ENCODE results near the gene PFKFB4. TPM values are rescaled to one million over a fixed set of nuclear protein-coding genes. Genes with fewer than 3 reads are reported as not detected.

PFKFB4 gene
- total RNA-seq, 2 donors from 2014 or later: 0.59 to 1.2 TPM

DNA sequence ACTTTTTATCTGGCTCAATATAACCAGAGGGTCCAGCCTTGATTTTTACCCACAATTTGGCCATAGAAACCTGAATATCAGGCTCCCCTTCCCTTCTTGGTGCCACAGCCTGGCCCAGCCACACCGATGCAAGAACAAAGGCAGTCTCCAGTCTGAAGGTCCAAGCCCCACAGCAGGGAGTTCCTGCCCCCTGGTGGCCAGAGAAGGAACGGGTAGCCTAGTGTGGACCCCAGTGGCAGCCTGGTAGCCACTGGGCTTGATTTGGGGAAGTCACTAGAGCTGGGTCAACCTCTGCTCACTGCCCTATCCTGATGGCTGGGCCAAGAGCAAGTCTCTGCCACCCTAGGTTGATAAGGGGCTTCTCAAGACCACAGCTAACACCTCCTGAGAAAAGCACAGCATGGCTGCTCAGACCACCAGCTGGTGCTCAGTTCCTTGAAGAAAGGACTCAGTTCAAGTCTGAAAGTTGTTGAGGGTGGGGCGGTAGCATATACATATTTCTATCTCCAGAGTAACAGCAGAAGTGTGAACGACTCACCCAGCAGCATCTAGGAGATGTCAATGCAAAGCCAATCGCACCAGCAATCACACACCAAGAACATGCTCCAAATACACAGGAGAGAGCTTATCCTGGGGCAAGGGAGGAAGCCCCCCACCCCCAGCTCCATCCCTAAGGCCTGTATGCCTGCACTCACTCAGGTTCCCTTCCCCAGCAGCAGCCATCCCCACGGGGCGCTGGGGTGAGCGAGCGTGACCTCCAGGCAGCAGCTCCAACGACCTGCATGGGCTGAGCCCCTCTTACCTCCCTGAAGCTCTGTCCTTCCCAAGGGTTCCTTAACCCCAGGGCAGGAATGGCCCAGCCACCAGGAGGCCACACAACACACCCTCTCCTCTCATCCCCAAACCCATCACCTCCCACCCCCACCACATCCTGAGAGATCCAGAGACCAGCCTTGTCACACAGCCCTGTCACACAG, 7.6 kb downstream of the PFKFB4 start:
- Histone ChIP-seq H3K9me3 (no peaks in the 10 kb centered on the region), H3K27me3 (no peaks in the 10 kb centered on the region), H3K27ac (no peak overlapping the region), H3K4me3 (no peak overlapping the region), H3K4me1 (no peaks in the 10 kb centered on the region), H3K36me3 (no peaks in the 10 kb centered on the region)
- TF ChIP-seq, protein P1, sequence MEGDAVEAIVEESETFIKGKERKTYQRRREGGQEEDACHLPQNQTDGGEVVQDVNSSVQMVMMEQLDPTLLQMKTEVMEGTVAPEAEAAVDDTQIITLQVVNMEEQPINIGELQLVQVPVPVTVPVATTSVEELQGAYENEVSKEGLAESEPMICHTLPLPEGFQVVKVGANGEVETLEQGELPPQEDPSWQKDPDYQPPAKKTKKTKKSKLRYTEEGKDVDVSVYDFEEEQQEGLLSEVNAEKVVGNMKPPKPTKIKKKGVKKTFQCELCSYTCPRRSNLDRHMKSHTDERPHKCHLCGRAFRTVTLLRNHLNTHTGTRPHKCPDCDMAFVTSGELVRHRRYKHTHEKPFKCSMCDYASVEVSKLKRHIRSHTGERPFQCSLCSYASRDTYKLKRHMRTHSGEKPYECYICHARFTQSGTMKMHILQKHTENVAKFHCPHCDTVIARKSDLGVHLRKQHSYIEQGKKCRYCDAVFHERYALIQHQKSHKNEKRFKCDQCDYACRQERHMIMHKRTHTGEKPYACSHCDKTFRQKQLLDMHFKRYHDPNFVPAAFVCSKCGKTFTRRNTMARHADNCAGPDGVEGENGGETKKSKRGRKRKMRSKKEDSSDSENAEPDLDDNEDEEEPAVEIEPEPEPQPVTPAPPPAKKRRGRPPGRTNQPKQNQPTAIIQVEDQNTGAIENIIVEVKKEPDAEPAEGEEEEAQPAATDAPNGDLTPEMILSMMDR (IDR thresholded peaks at IDR 0.05): peak; percentile 92 to 96
- peak; percentile 92 for DNase-seq (ENCODE audit: low spot score)

DNA sequence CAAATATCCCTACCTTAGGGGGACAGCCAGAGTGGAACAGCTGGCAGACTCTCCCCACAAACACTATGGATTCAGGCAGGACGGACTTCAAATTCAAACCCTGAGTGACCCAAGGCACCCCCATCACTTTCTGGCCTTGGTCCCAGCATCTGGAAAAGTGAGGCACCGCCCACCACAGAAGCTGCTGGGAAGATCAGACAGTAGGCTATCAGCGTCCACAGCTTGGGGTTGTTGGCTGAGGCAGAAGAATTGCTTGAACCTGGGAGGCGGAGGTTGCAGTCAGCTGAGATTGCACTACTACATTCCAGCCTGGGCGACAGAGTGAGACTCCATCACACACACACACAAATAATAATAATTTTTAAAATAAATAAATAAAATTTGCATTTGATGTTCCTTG, 8.5 kb downstream of the PFKFB4 start:
- no peak for DNase-seq (ENCODE audit: low spot score)
- no peak overlapping the region for H3K27ac ChIP-seq
- H3K27me3 ChIP-seq: no peaks in the 10 kb centered on the region
- H3K36me3 ChIP-seq: no peaks in the 10 kb centered on the region
- TF ChIP-seq, protein P1 (IDR thresholded peaks at IDR 0.05): no peak
- peaks cover 0 to 7% of the 10 kb centered on the region in 2 donors for H3K4me1 ChIP-seq
- no peaks in the 10 kb centered on the region for H3K9me3 ChIP-seq
- H3K4me3 ChIP-seq: no peak overlapping the region

DNA sequence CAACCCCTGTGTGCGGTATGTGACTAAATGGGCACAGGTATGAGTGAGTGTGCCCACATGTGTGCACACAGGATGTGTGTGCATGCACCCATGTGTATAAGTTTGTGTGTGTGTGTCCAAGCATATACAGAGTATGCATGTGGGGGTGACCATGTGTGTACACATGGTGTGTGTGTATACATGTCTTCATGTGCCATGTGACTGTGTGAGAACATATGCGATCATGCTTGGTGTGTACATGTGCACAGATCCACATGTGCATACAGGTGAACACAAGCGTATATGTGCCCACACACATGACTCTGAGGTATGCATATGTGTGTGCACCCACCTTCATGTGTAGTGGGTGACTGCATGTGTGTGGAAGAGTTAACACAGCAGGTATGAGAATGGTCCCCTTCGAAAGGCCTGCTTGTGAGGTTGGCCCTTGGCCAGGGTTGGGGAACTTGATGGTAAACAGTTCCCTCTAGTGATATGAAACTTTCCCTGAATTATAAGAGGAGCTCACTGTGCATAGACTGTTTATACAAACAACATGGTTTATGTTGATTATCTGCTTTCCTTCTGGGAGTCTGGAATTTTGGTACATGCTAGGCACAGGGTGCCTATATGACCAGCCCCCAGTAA, 10.3 kb downstream of the PFKFB4 start:
- H3K4me1 ChIP-seq: peaks cover 0 to 10% of the 10 kb centered on the region in 2 donors
- no peaks in the 10 kb centered on the region for H3K36me3 ChIP-seq
- no peak for DNase-seq (ENCODE audit: low spot score)
- no peak overlapping the region for H3K27ac ChIP-seq
- H3K4me3 ChIP-seq: no peak overlapping the region
- TF ChIP-seq, protein P1 (IDR thresholded peaks at IDR 0.05): no peak
- H3K9me3 ChIP-seq: no peaks in the 10 kb centered on the region
- H3K27me3 ChIP-seq: no peaks in the 10 kb centered on the region

DNA sequence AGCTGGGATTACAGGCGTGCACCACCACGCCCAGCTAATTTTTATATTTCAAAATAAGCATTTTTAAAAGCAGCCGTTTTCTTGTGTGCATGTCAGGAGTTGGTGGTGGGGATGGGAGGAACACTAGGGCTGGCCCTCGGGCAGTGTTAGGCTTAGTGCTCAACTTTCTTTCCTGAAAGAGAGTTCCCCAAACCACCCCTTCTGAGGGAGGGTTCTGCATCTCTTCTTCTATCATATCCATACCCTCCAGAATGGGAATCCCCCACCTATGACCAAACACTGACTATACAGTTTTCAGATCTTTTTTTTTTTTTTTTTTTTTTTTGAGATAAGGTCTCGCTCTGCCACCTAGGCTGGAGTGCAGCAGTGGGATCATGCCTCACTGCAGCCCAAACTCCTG, 12.5 kb downstream of the PFKFB4 start:
- Histone ChIP-seq H3K4me3 (no peak overlapping the region), H3K27me3 (no peaks in the 10 kb centered on the region), H3K36me3 (no peaks in the 10 kb centered on the region), H3K27ac (no peak overlapping the region), H3K4me1 (peaks cover 0 to 10% of the 10 kb centered on the region in 2 donors), H3K9me3 (no peaks in the 10 kb centered on the region)
- TF ChIP-seq, protein P1 (IDR thresholded peaks at IDR 0.05): no peak
- DNase-seq (ENCODE audit: low spot score): no peak

DNA sequence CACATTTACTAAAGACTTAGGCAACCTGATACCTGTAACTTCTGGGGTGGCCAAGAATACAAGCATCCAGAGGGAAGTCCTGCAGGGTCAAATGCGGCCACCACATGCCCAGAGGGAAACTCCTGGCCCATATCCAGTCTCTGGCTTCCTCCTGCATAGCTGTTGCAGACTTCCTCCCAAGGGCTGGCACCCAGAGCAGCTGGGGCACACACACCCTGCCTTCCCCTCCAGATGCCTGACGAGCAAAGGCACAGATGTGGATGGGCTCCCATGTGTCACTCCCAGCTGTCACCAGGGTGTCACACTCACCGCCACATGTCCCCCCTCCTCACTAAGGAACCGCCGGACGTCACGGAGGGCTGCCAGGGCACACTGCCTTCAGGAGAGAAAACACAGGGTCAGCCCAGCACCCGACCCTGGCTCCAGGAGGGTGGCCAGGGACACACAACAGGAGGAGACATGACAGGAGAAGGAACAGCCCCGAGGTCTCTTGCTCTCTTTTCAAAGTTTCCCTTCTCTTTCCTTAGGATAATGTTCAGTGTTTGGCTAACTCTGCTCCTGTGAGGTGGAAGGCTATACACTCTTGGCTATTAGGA, 13.2 kb downstream of the PFKFB4 start:
- Histone ChIP-seq H3K27ac (no peak overlapping the region), H3K36me3 (no peaks in the 10 kb centered on the region), H3K4me1 (peaks cover 0 to 10% of the 10 kb centered on the region in 2 donors), H3K9me3 (no peaks in the 10 kb centered on the region), H3K27me3 (no peaks in the 10 kb centered on the region), H3K4me3 (no peak overlapping the region)
- DNase-seq (ENCODE audit: low spot score): peak; percentile 67
- TF ChIP-seq, protein P1 (IDR thresholded peaks at IDR 0.05): no peak
